GM23338 (cell line): ENCODE results near the gene MAGI1. TPM values are rescaled to one million over a fixed set of nuclear protein-coding genes. Genes with fewer than 3 reads are reported as not detected.

ENCODE experiments used
- ATAC-seq: fragments of 200-7000 bp; cut with Tn5 transposase; 3 replicates; pipeline ENCODE4 v1.9.1; 2020
- DNase-seq: peaks from one replicate; pipeline ENCODE4 v3.0.0-alpha.2; 2015; ENCODE audit warnings: low spot score
- H2AFZ ChIP-seq: fragments of 200-600 bp; sonication (generic); 2 replicates; pipeline ENCODE4 v1.8.0; 2016; ENCODE audit warnings: antibody characterized with exemption, mild to moderate bottlenecking, moderate library complexity
- H3F3A ChIP-seq: fragments of 200-600 bp; sonication (generic); replicated peaks from 2 replicates; pipeline ENCODE4 v1.8.0; 2017; ENCODE audit warnings: antibody characterized with exemption, mixed run types, low read depth
- H3K27ac ChIP-seq: fragments of 200-600 bp; sonication (generic); 2 replicates; pipeline ENCODE4 v1.6.1; 2016; ENCODE audit warnings: low read depth
- H3K27me3 ChIP-seq: fragments of 200-600 bp; sonication (generic); 2 replicates; pipeline ENCODE4 v1.8.0; 2016; ENCODE audit warnings: mild to moderate bottlenecking, mixed run types, moderate library complexity; ENCODE audit not compliant: insufficient read depth
- H3K36me3 ChIP-seq: fragments of 200-600 bp; sonication (generic); 2 replicates; pipeline ENCODE4 v1.8.0; 2016; ENCODE audit warnings: mild to moderate bottlenecking; ENCODE audit not compliant: insufficient read depth
- H3K4me1 ChIP-seq: fragments of 200-600 bp; sonication (generic); 2 replicates; pipeline ENCODE4 v1.8.0; 2016; ENCODE audit warnings: mild to moderate bottlenecking, moderate library complexity; ENCODE audit not compliant: insufficient read depth
- H3K4me2 ChIP-seq: fragments of 200-600 bp; sonication (generic); 2 replicates; pipeline ENCODE4 v1.7.1; 2017; ENCODE audit warnings: mixed run types
- H3K4me3 ChIP-seq: fragments of 200-600 bp; sonication (generic); 2 replicates; pipeline ENCODE4 v1.6.1; 2016; ENCODE audit warnings: mixed run types
- H3K79me2 ChIP-seq: fragments of 200-600 bp; sonication (generic); replicated peaks from 2 replicates; pipeline ENCODE4 v1.8.0; 2017; ENCODE audit warnings: mild to moderate bottlenecking; ENCODE audit not compliant: insufficient read depth
- H3K9me2 ChIP-seq: fragments of 200-600 bp; sonication (generic); 2 replicates; pipeline ENCODE4 v1.8.0; 2017; ENCODE audit not compliant: insufficient read depth
- H4K20me1 ChIP-seq: fragments of 200-600 bp; sonication (generic); replicated peaks from 2 replicates; pipeline ENCODE4 v1.8.0; 2017; ENCODE audit warnings: mild to moderate bottlenecking; ENCODE audit not compliant: insufficient read depth
- H3K27ac Mint-ChIP-seq: 2 replicates; pipeline ENCODE4 v1.8.0; 2020; ENCODE audit warnings: inconsistent platforms, mild to moderate bottlenecking, moderate library complexity, mixed read lengths
- H3K27me3 Mint-ChIP-seq: 3 replicates; pipeline ENCODE4 v1.8.0; 2022; ENCODE audit warnings: low read depth, mild to moderate bottlenecking, moderate library complexity, mixed read lengths, inconsistent platforms; ENCODE audit not compliant: insufficient read depth, poor library complexity
- H3K36me3 Mint-ChIP-seq: 3 replicates; pipeline ENCODE4 v1.8.0; 2021; ENCODE audit warnings: low read depth, mild to moderate bottlenecking, inconsistent platforms, moderate library complexity, mixed read lengths
- H3K4me1 Mint-ChIP-seq: 3 replicates; pipeline ENCODE4 v1.8.0; 2020; ENCODE audit warnings: mild to moderate bottlenecking, inconsistent platforms, mixed read lengths
- H3K4me3 Mint-ChIP-seq: 3 replicates; pipeline ENCODE4 v1.8.0; 2021; ENCODE audit warnings: moderate library complexity, mild to moderate bottlenecking, inconsistent platforms, mixed read lengths
- H3K9me3 Mint-ChIP-seq: 3 replicates; pipeline ENCODE4 v1.8.0; 2020; ENCODE audit warnings: moderate library complexity, mild to moderate bottlenecking, inconsistent platforms, mixed read lengths
- CREB1 ChIP-seq: fragments of 250-450 bp; sonication (Bioruptor Pico); IDR thresholded peaks from 2 replicates; pipeline ENCODE4 v1.5.0; 2020; ENCODE audit warnings: low read depth, mild to moderate bottlenecking, moderate library complexity
- ETS1 ChIP-seq: IDR thresholded peaks from 2 replicates; pipeline ENCODE4 v1.6.1; 2016; ENCODE audit warnings: antibody characterized with exemption
- EZH2 ChIP-seq: fragments of 200-600 bp; sonication (generic); IDR thresholded peaks from one replicate; pipeline ENCODE4 v1.8.0; 2017; ENCODE audit warnings: antibody characterized with exemption, mild to moderate bottlenecking, low read depth; ENCODE audit not compliant: unreplicated experiment
- NANOG ChIP-seq: IDR thresholded peaks from 2 replicates; pipeline ENCODE4 v1.6.1; 2016; ENCODE audit warnings: antibody characterized with exemption, borderline replicate concordance
- POLR2AphosphoS5 ChIP-seq: IDR thresholded peaks from 2 replicates; pipeline ENCODE4 v1.6.1; 2016; ENCODE audit warnings: antibody characterized with exemption, low read depth
- REST ChIP-seq: IDR thresholded peaks from one replicate; pipeline ENCODE4 v1.6.1; 2018; ENCODE audit warnings: antibody characterized with exemption; ENCODE audit not compliant: unreplicated experiment
- STAT1 ChIP-seq: IDR thresholded peaks from one replicate; pipeline ENCODE4 v1.6.1; 2016; ENCODE audit warnings: antibody characterized with exemption; ENCODE audit not compliant: unreplicated experiment
- ZNF114 ChIP-seq: fragments of 250-450 bp; sonication (Bioruptor Pico); IDR thresholded peaks from 2 replicates; pipeline ENCODE4 v1.5.0; 2020; ENCODE audit warnings: mild to moderate bottlenecking, moderate library complexity
- ZNF331 ChIP-seq: fragments of 250-450 bp; sonication (Bioruptor Pico); IDR thresholded peaks from 2 replicates; pipeline ENCODE4 v1.5.0; 2020; ENCODE audit warnings: low read depth, mild to moderate bottlenecking, moderate library complexity
- polyA plus RNA-seq: library from polyadenylated mRNA; unstranded; fragments of >200 nt; fragmentation: Nextera tagmentation; extraction: Ambion mirVana; gene quantifications from 2 replicates; pipeline ENCODE4 v1.2.1, GENCODE V29; 2016
- total RNA-seq: library from RNA; depleted of rRNA; stranded (reverse); fragments of >200 nt; shearing (Covaris generic); gene quantifications from 2 replicates; pipeline ENCODE4 v1.2.3, GENCODE V29; 2014
- TF ChIP-seq, protein P1 (sequence below), 2 experiments: fragments of 200-600 bp in 1 of 2; sonication (generic) in 1 of 2; conservative IDR thresholded peaks; 2 replicates each; pipeline versions ENCODE4 v1.5.1 to v1.6.1; 2016 to 2017; ENCODE audit warnings: antibody characterized with exemption in 2 of 2, low read depth in 2 of 2, mild to moderate bottlenecking in 2 of 2, moderate library complexity in 1 of 2

The MAGI1 gene
- total and polyA plus RNA-seq, 2 experiments from 2014 or later = 27.4 to 71.2 TPM

GRCh38 chr3:65831733-65832425, 206.8 kb downstream of the MAGI1 start:
- H3K27ac Mint-ChIP-seq = no peak overlapping the region
- peaks cover 2% of the 10 kb centered on the region for H3K27me3 Mint-ChIP-seq
- Histone ChIP-seq H3F3A (no peaks in the 10 kb centered on the region), H3K79me2 (peaks cover 15% of the 10 kb centered on the region; the same call in 1 of the 2 replicates), H3K36me3 (no peaks in the 10 kb centered on the region), H2AFZ (no peak overlapping the region), H4K20me1 (peaks cover 2% of the 10 kb centered on the region; the same call in 1 of the 2 replicates), H3K9me2 (no peaks in the 10 kb centered on the region; the same call in 1 of the 2 replicates), H3K4me2 (no peak overlapping the region), H3K4me3 (no peak overlapping the region), H3K27ac (no peak overlapping the region), H3K4me1 (peaks cover 30% of the 10 kb centered on the region), H3K27me3 (no peaks in the 10 kb centered on the region)
- H3K4me3 Mint-ChIP-seq = no peak overlapping the region
- DNase-seq (no peak), ATAC-seq (no peak)
- H3K9me3 Mint-ChIP-seq = no peaks in the 10 kb centered on the region
- peaks cover 66% of the 10 kb centered on the region for H3K4me1 Mint-ChIP-seq
- TF ChIP-seq POLR2AphosphoS5 (no peak), NANOG (no peak), CREB1 (CRISPR knock-in tag) (no peak), ZNF114 (CRISPR knock-in tag) (no peak), EZH2 (no peak), REST (no peak), ZNF331 (CRISPR knock-in tag) (no peak), STAT1 (no peak), ETS1 (no peak)
- TF ChIP-seq, protein P1, sequence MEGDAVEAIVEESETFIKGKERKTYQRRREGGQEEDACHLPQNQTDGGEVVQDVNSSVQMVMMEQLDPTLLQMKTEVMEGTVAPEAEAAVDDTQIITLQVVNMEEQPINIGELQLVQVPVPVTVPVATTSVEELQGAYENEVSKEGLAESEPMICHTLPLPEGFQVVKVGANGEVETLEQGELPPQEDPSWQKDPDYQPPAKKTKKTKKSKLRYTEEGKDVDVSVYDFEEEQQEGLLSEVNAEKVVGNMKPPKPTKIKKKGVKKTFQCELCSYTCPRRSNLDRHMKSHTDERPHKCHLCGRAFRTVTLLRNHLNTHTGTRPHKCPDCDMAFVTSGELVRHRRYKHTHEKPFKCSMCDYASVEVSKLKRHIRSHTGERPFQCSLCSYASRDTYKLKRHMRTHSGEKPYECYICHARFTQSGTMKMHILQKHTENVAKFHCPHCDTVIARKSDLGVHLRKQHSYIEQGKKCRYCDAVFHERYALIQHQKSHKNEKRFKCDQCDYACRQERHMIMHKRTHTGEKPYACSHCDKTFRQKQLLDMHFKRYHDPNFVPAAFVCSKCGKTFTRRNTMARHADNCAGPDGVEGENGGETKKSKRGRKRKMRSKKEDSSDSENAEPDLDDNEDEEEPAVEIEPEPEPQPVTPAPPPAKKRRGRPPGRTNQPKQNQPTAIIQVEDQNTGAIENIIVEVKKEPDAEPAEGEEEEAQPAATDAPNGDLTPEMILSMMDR (conservative IDR thresholded peaks at IDR 0.05; ENCODE audit: low read depth in 2 of 2) = no peak
- no peaks in the 10 kb centered on the region for H3K36me3 Mint-ChIP-seq
